Left renal cortex interstitium (tissue), 4 donors: ENCODE data around the gene F2. TPM values are rescaled to one million over a fixed set of nuclear protein-coding genes. Genes with fewer than 3 reads are reported as not detected.
"Not testable (repeated sequence)": the region's sequence is repeated elsewhere in the genome, so short reads cannot be mapped to it uniquely, and the experiment has no call there.

ENCODE experiments used
- DNase-seq, 4 donors: peaks; one replicate each; pipeline ENCODE4 v3.0.0-alpha.2; 2013; ENCODE audit warnings: low read depth in 4 of 4, low spot score in 2 of 4, missing footprints in 1 of 4
- polyA plus RNA-seq, 4 donors: library from polyadenylated mRNA; unstranded; fragments of 120-200 nt; gene quantifications; one replicate each; pipeline ENCODE4 v1.2.1, GENCODE V29; 2013; ENCODE audit not compliant: insufficient read length in 4 of 4

F2 gene
- polyA plus RNA-seq, 4 donors, result 0.11 to 4.0 (median 0.33) TPM

GRCh38 chr11:46711303-46711702 lies 7.7 kb upstream of the F2 start:
- DNase-seq, result no peak

- no peak for DNase-seq
Measured at GRCh38 chr11:46712874-46713576, 6.0 kb upstream of the F2 start.

GRCh38 chr11:46717825-46718154 lies 1.2 kb upstream of the F2 start:
- DNase-seq, result not testable (repeated sequence)

- no peak for DNase-seq
Measured at GRCh38 chr11:46718155-46719019, 626 bp upstream of the F2 start.

- DNase-seq, result no peak
Measured at GRCh38 chr11:46719543-46720218, 668 bp downstream of the F2 start.

- DNase-seq, result no peak
Measured at GRCh38 chr11:46721286-46721685, 2.3 kb downstream of the F2 start.

- DNase-seq, result no peak
Measured at GRCh38 chr11:46722566-46723358, 3.7 kb downstream of the F2 start.

GRCh38 chr11:46723359-46723680 lies 4.3 kb downstream of the F2 start:
- DNase-seq, result no peak

- DNase-seq, result no peak
Measured at GRCh38 chr11:46724088-46724487, 5.1 kb downstream of the F2 start.

GRCh38 chr11:46725338-46726205 lies 6.6 kb downstream of the F2 start:
- DNase-seq, result no peak

GRCh38 chr11:46726206-46726862 lies 7.3 kb downstream of the F2 start:
- DNase-seq, result no peak

- no peak for DNase-seq
Measured at GRCh38 chr11:46727952-46728658, 9.1 kb downstream of the F2 start.

GRCh38 chr11:46728659-46729040 lies 9.6 kb downstream of the F2 start:
- DNase-seq, result no peak

GRCh38 chr11:46729110-46730027 lies 10.4 kb downstream of the F2 start:
- DNase-seq, result no peak

GRCh38 chr11:46731545-46731944 lies 12.5 kb downstream of the F2 start:
- DNase-seq, result no peak

GRCh38 chr11:46733234-46733633 lies 14.2 kb downstream of the F2 start:
- DNase-seq, result no peak

- DNase-seq, result no peak
Measured at GRCh38 chr11:46736146-46736545, 17.1 kb downstream of the F2 start.

- DNase-seq, result no peak
Measured at GRCh38 chr11:46736615-46737014, 17.6 kb downstream of the F2 start.
